GM23248 (cell line): Measurements from ENCODE around the gene CARD10. TPM values are rescaled to one million over a fixed set of nuclear protein-coding genes. Genes with fewer than 3 reads are reported as not detected.
"Not testable (repeated sequence)": the region's sequence is repeated elsewhere in the genome, so short reads cannot be mapped to it uniquely, and the experiment has no call there.

Experiments used
- DNase-seq: peaks from one replicate; pipeline ENCODE4 v3.0.0-alpha.2; 2015
- H2AFZ ChIP-seq: fragments of 200-600 bp; sonication (generic); 2 replicates; pipeline ENCODE4 v1.6.1; 2016; ENCODE audit warnings: antibody characterized with exemption
- H3F3A ChIP-seq: fragments of 200-600 bp; sonication (generic); 2 replicates; pipeline ENCODE4 v1.6.1; 2016; ENCODE audit warnings: mild to moderate bottlenecking, antibody characterized with exemption, mixed run types; ENCODE audit not compliant: insufficient read depth
- H3K27ac ChIP-seq: fragments of 200-600 bp; sonication (generic); 2 replicates; pipeline ENCODE4 v1.5.1; 2016; ENCODE audit warnings: mild to moderate bottlenecking
- H3K27me3 ChIP-seq: fragments of 200-600 bp; sonication (generic); replicated peaks from 2 replicates; pipeline ENCODE4 v1.6.1; 2016; ENCODE audit warnings: mild to moderate bottlenecking; ENCODE audit not compliant: insufficient read depth
- H3K36me3 ChIP-seq: fragments of 200-600 bp; sonication (generic); 2 replicates; pipeline ENCODE4 v1.6.1; 2016; ENCODE audit warnings: low read depth, mild to moderate bottlenecking
- H3K4me1 ChIP-seq: fragments of 200-600 bp; sonication (generic); 2 replicates; pipeline ENCODE4 v1.6.1; 2016; ENCODE audit warnings: mild to moderate bottlenecking; ENCODE audit not compliant: insufficient read depth
- H3K4me2 ChIP-seq: fragments of 200-600 bp; sonication (generic); one replicate; pipeline ENCODE4 v1.6.1; 2016; ENCODE audit warnings: mild to moderate bottlenecking; ENCODE audit not compliant: unreplicated experiment
- H3K4me3 ChIP-seq: fragments of 200-600 bp; sonication (generic); 2 replicates; pipeline ENCODE4 v1.5.1; 2016; ENCODE audit warnings: mild to moderate bottlenecking
- H3K79me2 ChIP-seq: fragments of 200-600 bp; sonication (generic); 2 replicates; pipeline ENCODE4 v1.6.1; 2016; ENCODE audit warnings: mild to moderate bottlenecking; ENCODE audit not compliant: insufficient read depth
- H3K9ac ChIP-seq: fragments of 200-600 bp; sonication (generic); 2 replicates; pipeline ENCODE4 v1.6.1; 2016; ENCODE audit warnings: mild to moderate bottlenecking
- H3K9me2 ChIP-seq: fragments of 200-600 bp; sonication (generic); 2 replicates; pipeline ENCODE4 v1.6.1; 2016; ENCODE audit warnings: mixed run types, mild to moderate bottlenecking, moderate library complexity; ENCODE audit not compliant: insufficient read depth
- H3K9me3 ChIP-seq: fragments of 200-600 bp; sonication (generic); one replicate; pipeline ENCODE4 v1.6.1; 2017; ENCODE audit warnings: low read depth
- H4K20me1 ChIP-seq: fragments of 200-600 bp; sonication (generic); 2 replicates; pipeline ENCODE4 v1.6.0; 2016; ENCODE audit not compliant: insufficient read depth
- EZH2 ChIP-seq: fragments of 200-600 bp; sonication (generic); IDR thresholded peaks from 2 replicates; pipeline ENCODE4 v1.6.1; 2018; ENCODE audit warnings: antibody characterized with exemption, mild to moderate bottlenecking; ENCODE audit not compliant: insufficient read depth, poor library complexity, severe bottlenecking
- EZH2phosphoT487 ChIP-seq: fragments of 200-600 bp; sonication (generic); IDR thresholded peaks from 2 replicates; pipeline ENCODE4 v1.6.1; 2018; ENCODE audit warnings: antibody characterized with exemption, moderate library complexity, mild to moderate bottlenecking, low read depth; ENCODE audit not compliant: insufficient read depth
- WGBS, 2 experiments: methylation state at CpG; one replicate each; pipeline ENCODE4 v1.1.6; 2015 to 2017; ENCODE audit warnings: low lambda C conversion rate in 2 of 2, low coverage in 1 of 2; ENCODE audit errors: missing lambda C conversion rate in 2 of 2; 5-methylcytosine and 5-hydroxymethylcytosine counted together
- in situ Hi-C: fragments of 300-500 bp; cut with MboI; formaldehyde crosslinking; loops from 2 replicates; pipeline ENCODE4 v1.15.0; 2020
- polyA plus RNA-seq: library from polyadenylated mRNA; unstranded; fragments of >200 nt; fragmentation: Nextera tagmentation; extraction: Ambion mirVana; gene quantifications from 2 replicates; pipeline ENCODE4 v1.2.1, GENCODE V29; 2016
- total RNA-seq: library from RNA; depleted of rRNA; stranded (reverse); fragments of >200 nt; shearing (Covaris generic); gene quantifications from 2 replicates; pipeline ENCODE4 v1.2.3, GENCODE V29; 2014

The CARD10 gene
- total and polyA plus RNA-seq, 2 experiments from 2014 or later: 2.8 to 4.4 TPM

DNA sequence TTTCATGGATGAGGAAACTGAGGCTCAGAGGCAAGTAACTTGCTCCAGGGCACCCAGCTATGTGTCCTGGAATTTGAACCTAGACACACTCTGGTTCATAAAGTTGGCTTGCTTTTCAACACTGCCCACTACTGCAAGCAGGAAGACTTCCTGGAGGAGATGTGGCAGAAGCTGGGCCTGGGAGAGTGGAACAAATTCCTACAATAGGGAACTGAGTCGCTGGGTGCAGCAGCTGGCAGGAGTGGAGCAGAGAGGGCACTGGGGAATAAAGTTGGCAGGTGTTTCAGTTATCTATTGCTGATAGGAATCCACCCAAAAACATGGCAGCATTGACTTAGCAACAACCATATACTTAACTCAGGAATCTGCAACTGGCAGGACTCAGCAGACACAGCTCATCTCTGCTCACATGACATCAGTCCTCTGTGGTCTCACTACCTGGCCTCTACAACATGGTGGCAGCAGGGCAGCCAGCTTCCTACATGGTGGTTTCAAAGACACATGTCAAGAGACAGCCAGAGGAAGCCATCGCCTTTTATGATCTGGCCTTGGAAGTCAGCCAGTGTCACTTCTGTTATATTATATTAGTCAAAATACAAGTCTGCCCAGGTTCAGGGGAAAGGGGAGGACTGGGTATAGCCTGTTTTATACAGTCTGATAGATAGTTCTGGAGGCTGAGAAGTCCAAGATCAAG lies 10.6 kb upstream of the CARD10 start:
- H3F3A ChIP-seq: peaks cover 41% of the 10 kb centered on the region
- H3K9me2 ChIP-seq: no peaks in the 10 kb centered on the region
- no peak overlapping the region for H2AFZ ChIP-seq
- H3K9me3 ChIP-seq: no peaks in the 10 kb centered on the region
- no peak overlapping the region for H3K4me3 ChIP-seq
- no peaks in the 10 kb centered on the region for H3K36me3 ChIP-seq
- H3K27me3 ChIP-seq: no peaks in the 10 kb centered on the region
- TF ChIP-seq EZH2 (no peak), EZH2phosphoT487 (no peak)
- H3K4me2 ChIP-seq: no peak overlapping the region
- DNase-seq: no peak
- no peak overlapping the region for H3K9ac ChIP-seq
- in situ Hi-C loops: loop anchor here (10.0 kb wide), 1 partner anchor 65 kb away; no protein-coding TSS in a partner anchor
- no peak overlapping the region for H3K27ac ChIP-seq
- no peaks in the 10 kb centered on the region for H4K20me1 ChIP-seq
- 50 to 55% methylated on average over 2 of the region's 2 CpGs for WGBS, 2 experiments
- peaks cover 39% of the 10 kb centered on the region for H3K4me1 ChIP-seq
- H3K79me2 ChIP-seq: no peaks in the 10 kb centered on the region

DNA sequence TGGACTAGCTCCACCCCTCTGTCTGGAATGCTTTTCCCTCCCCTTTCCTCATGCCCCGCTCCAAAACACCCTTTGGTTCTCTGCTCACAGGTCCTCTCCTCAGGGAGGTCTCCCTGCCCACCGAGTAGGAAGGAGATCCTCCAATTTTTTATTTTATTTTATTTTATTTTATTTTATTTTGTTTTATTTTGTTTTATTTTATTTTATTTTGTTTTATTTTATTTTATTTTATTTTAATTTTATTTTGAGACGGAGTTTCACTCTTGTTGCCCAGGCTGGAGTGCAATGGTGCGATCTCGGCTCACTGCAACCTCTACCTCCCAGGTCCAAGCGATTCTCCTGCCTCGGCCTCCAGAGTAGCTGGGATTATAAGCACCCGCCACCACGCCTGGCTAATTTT lies 8.7 kb upstream of the CARD10 start:
- H3K79me2 ChIP-seq, H3K27me3 ChIP-seq, in situ Hi-C loops, H2AFZ ChIP-seq, H3K9me2 ChIP-seq, H3K4me2 ChIP-seq, H3K27ac ChIP-seq, H3K4me3 ChIP-seq, H4K20me1 ChIP-seq, DNase-seq, H3K36me3 ChIP-seq, H3K9me3 ChIP-seq, H3K9ac ChIP-seq: not testable (repeated sequence)
- Histone ChIP-seq H3K4me1 (peaks cover 30% of the 10 kb centered on the region), H3F3A (peaks cover 24% of the 10 kb centered on the region)
- 91% methylated on average over 9 of the region's 9 CpGs for WGBS, 2 experiments

GRCh38 chr22:37527081-37527752 lies 8.0 kb upstream of the CARD10 start:
- Histone ChIP-seq H3K4me1 (peaks cover 30% of the 10 kb centered on the region), H3F3A (peaks cover 23% of the 10 kb centered on the region)
- in situ Hi-C loops, H3K4me3 ChIP-seq, H3K79me2 ChIP-seq, H3K9ac ChIP-seq, H2AFZ ChIP-seq, H3K9me2 ChIP-seq, H3K36me3 ChIP-seq, H4K20me1 ChIP-seq, H3K4me2 ChIP-seq, H3K9me3 ChIP-seq, H3K27ac ChIP-seq, H3K27me3 ChIP-seq: not testable (repeated sequence)
- WGBS, 2 experiments: 91 to 94% methylated on average over 9 of the region's 9 CpGs
- DNase-seq: peak; percentile 55

DNA sequence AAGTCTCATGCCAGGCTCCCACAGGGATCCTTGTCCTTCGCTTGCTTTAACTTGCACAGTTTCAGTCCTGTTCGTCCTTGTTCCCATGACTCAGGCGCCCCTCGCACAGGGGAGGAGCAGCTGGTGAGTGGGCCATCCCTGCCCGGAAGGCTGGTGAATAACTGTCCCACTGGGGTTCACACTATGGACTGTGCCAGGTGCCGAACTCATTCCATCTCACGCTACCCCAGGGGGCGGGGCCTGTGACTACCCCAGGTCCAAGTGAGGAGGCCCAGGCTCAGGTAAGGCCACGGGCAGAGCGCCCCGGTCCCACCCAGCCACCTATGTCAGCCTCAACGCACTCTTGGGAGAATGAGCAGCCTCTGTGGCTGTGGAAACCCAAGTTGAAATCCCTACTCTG lies 7.2 kb upstream of the CARD10 start:
- in situ Hi-C loops: no loop called here
- peak overlapping the region; percentile 40; the same call in 1 of the 2 replicates for H3K9ac ChIP-seq
- H3K79me2 ChIP-seq: no peaks in the 10 kb centered on the region
- H3K4me3 ChIP-seq: no peak overlapping the region
- H3F3A ChIP-seq: peaks cover 23% of the 10 kb centered on the region
- peak overlapping the region; percentile 75 for H3K27ac ChIP-seq
- no peak for TF ChIP-seq EZH2phosphoT487
- TF ChIP-seq EZH2: no peak
- no peak overlapping the region for H2AFZ ChIP-seq
- H3K9me2 ChIP-seq: no peaks in the 10 kb centered on the region
- no peaks in the 10 kb centered on the region for H4K20me1 ChIP-seq
- H3K9me3 ChIP-seq: no peaks in the 10 kb centered on the region
- DNase-seq: peak; percentile 93
- no peaks in the 10 kb centered on the region for H3K36me3 ChIP-seq
- no peaks in the 10 kb centered on the region for H3K27me3 ChIP-seq
- 47 to 49% methylated on average over 12 of the region's 12 CpGs for WGBS, 2 experiments
- peak overlapping the region; percentile 45 for H3K4me2 ChIP-seq
- peaks cover 30% of the 10 kb centered on the region for H3K4me1 ChIP-seq
